Stomach (tissue), 9 donors: ENCODE results near the gene WDR37. TPM values are rescaled to one million over a fixed set of nuclear protein-coding genes. Genes with fewer than 3 reads are reported as not detected.

Source experiments
- DNase-seq, 2 donors: peaks; one replicate each; pipeline versions ENCODE4 v3.0.0 to v3.0.0-alpha.2; 2013 to 2019
- H3K27ac ChIP-seq, 5 donors: fragments of 200-600 bp in 4 of 5; sonication (generic) in 4 of 5; one replicate each; pipeline ENCODE4 v1.5.1; 2013 to 2019; ENCODE audit warnings: mild to moderate bottlenecking in 1 of 5, moderate library complexity in 1 of 5
- H3K27me3 ChIP-seq, 3 donors: fragments of 200-600 bp; sonication (generic); one replicate each; pipeline ENCODE4 v1.5.1; 2017 to 2019; ENCODE audit warnings: mixed run types in 1 of 3
- H3K36me3 ChIP-seq, 4 donors: fragments of 200-600 bp; sonication (generic); 1 replicate in 3 of 4; 2 replicates in 1 of 4; pipeline ENCODE4 v1.5.1; 2016 to 2019
- H3K4me1 ChIP-seq, 4 donors: fragments of 200-600 bp; sonication (generic); one replicate each; pipeline ENCODE4 v1.5.1; 2016 to 2019
- H3K4me3 ChIP-seq, 4 donors: fragments of 200-600 bp; sonication (generic) in 3 of 4; one replicate each; pipeline ENCODE4 v1.5.1; 2016 to 2019; ENCODE audit warnings: mild to moderate bottlenecking in 1 of 4
- H3K9me3 ChIP-seq, 4 donors: fragments of 200-600 bp; sonication (generic); one replicate each; pipeline ENCODE4 v1.5.1; 2016 to 2019
- EP300 ChIP-seq: sonication (generic); formaldehyde crosslinking; IDR thresholded peaks from one replicate; pipeline ENCODE4 v1.6.1; 2017; ENCODE audit warnings: antibody characterized with exemption
- POLR2A ChIP-seq, 4 donors: fragments of 450-650 bp; IDR thresholded peaks; one replicate each; pipeline ENCODE4 v1.6.1; 2016; ENCODE audit warnings: antibody characterized with exemption in 4 of 4, control low read depth in 2 of 4, mild to moderate bottlenecking in 1 of 4, moderate library complexity in 1 of 4
- POLR2AphosphoS5 ChIP-seq, 3 donors: sonication (generic); formaldehyde crosslinking; IDR thresholded peaks; one replicate each; pipeline ENCODE4 v1.6.1; 2016; ENCODE audit warnings: antibody characterized with exemption in 3 of 3
- WGBS, 5 donors: extraction: QIAGEN DNeasy Blood & Tissue Kit in 3 of 5; methylation state at CpG; one replicate each; pipeline versions ENCODE4 v1.1.5 to v1.1.7; 2013 to 2018; 5-methylcytosine and 5-hydroxymethylcytosine counted together
- intact Hi-C: fragments of 100-400 bp; cut with DNase I; formaldehyde crosslinking; loops from one replicate; pipeline ENCODE4 v1.15.1; 2023; ENCODE audit warnings: low total_unique reads
- polyA plus RNA-seq, 3 donors: library from polyadenylated mRNA; stranded (reverse); fragments of 200-250 nt; gene quantifications; one replicate each; pipeline ENCODE4 v1.2.3, GENCODE V29; 2013
- total RNA-seq, 5 donors: library from RNA; depleted of rRNA; stranded (reverse); fragments of >200 nt; gene quantifications; one replicate each; pipeline versions ENCODE4 v1.1.0 to v1.2.3, GENCODE V29; 2014 to 2016
- TF ChIP-seq, protein P1 (sequence below), 7 experiments: fragments of 450-650 bp in 4 of 7; fragments of 200-600 bp in 3 of 7; sonication (generic) in 3 of 7; IDR thresholded peaks; one replicate each; pipeline ENCODE4 v1.5.1; 2016 to 2019; ENCODE audit warnings: antibody characterized with exemption in 7 of 7, control low read depth in 2 of 7, mild to moderate bottlenecking in 1 of 7
- donor health status: healthy with polysubstance abuse.
- donor health status: Bipolar disorder and iron deficiency.
- donor health status: healthy.

Gene WDR37
- total and polyA plus RNA-seq, 8 donors, result 5.3 to 165 (median 12.6) TPM

DNA sequence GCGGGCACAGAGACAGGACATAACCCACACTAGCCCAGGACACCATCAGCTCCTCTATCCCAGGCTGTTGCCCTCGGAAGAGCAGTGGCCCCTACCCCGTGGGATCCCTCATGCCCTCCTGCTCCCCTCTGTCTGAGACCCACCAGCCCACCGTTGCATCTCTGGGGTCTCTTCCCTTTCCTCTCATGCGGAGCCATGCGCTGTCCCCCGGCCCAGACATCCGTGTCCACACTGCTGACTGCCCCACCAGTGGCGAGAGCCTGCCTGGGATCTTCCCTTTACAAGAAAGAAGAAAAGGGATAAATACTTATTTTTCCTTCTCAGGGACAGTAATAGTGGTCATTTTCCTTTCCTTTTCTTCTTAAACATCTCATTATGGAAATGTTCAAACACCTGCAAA is 115.4 kb downstream of the WDR37 start:
- no peak for TF ChIP-seq EP300
- TF ChIP-seq POLR2AphosphoS5 (IDR thresholded peaks at IDR 0.05), result no peak
- TF ChIP-seq, protein P1, sequence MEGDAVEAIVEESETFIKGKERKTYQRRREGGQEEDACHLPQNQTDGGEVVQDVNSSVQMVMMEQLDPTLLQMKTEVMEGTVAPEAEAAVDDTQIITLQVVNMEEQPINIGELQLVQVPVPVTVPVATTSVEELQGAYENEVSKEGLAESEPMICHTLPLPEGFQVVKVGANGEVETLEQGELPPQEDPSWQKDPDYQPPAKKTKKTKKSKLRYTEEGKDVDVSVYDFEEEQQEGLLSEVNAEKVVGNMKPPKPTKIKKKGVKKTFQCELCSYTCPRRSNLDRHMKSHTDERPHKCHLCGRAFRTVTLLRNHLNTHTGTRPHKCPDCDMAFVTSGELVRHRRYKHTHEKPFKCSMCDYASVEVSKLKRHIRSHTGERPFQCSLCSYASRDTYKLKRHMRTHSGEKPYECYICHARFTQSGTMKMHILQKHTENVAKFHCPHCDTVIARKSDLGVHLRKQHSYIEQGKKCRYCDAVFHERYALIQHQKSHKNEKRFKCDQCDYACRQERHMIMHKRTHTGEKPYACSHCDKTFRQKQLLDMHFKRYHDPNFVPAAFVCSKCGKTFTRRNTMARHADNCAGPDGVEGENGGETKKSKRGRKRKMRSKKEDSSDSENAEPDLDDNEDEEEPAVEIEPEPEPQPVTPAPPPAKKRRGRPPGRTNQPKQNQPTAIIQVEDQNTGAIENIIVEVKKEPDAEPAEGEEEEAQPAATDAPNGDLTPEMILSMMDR (IDR thresholded peaks at IDR 0.05), result no peak
- no peak for TF ChIP-seq POLR2A (IDR thresholded peaks at IDR 0.05)
- Histone ChIP-seq H3K4me1 (no peaks in the 10 kb centered on the region), H3K36me3 (no peaks in the 10 kb centered on the region), H3K4me3 (no peak overlapping the region), H3K27ac (no peak overlapping the region), H3K9me3 (no peaks in the 10 kb centered on the region), H3K27me3 (peaks cover 0 to 23% (median 0%) of the 10 kb centered on the region in 3 donors)
- WGBS, 5 donors, result 82 to 92% (median 89%) methylated on average over 9 of the region's 9 CpGs
- intact Hi-C loops, result no loop called here
- DNase-seq, result no peak

DNA sequence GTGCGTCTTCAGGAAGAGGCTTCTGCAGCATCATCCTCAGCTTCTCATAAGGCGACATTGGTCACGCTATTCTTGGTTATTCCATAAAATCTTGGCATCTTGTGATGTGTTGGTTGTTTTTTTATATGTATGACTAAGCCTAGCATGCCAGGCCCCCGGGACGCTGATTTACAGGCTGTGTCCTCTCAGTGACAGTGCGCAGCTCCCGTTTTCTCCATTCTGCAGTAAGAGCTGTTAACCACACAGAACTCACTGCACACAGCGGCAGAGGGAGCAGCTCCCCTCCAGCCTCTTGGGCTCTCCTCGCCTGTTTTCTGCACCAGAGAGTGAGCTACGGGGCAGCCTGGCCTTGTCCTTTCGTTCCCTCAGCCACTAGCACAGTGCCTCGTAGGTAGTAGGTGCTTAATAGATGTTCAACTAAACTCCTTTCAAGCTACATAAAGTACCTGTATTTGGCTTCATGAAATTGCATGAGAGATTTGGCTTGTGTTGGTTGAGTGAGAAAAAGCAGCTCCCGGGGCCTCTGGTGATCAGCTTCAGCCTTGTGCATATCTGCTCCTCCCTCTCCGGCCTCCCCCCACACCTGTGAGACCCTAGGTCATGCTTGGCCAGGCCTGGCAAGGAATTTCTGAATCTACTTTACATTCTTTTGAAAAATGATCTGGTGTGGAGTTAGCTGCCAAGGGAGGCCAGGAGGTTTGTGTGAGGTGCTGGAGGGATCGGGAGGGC is 116.2 kb downstream of the WDR37 start:
- Histone ChIP-seq H3K27me3 (peaks cover 0 to 19% (median 0%) of the 10 kb centered on the region in 3 donors), H3K27ac (no peak overlapping the region), H3K9me3 (no peaks in the 10 kb centered on the region), H3K36me3 (no peaks in the 10 kb centered on the region), H3K4me3 (no peak overlapping the region), H3K4me1 (no peaks in the 10 kb centered on the region)
- 83 to 87% (median 83%) methylated on average over 14 to 15 of the region's 15 CpGs for WGBS, 5 donors
- TF ChIP-seq EP300 (no peak), POLR2AphosphoS5 (IDR thresholded peaks at IDR 0.05) (no peak), POLR2A (IDR thresholded peaks at IDR 0.05) (no peak)
- TF ChIP-seq, protein P1 (IDR thresholded peaks at IDR 0.05), result no peak
- DNase-seq, result no peak
- intact Hi-C loops, result no loop called here

DNA sequence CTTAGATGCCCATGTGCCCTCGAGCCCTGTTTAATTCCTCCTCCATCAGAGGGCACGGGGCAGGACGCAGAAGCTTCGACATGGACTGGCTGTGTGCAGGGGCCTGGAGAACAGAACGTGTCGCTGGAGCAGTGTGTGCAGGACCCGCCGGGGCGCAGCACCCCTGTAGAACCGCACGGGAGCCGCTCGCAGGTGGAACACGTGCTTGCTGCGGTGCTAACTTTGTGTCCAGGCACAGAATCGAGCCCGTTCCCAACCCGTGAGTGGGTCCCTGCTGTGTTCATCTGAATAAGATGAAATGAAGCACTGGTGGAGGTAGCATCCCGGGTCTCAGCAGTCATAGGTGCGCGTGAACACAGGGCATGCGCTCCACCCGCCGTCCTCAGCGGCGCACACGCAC is 116.9 kb downstream of the WDR37 start:
- WGBS, 5 donors, result 85 to 89% (median 88%) methylated on average over 21 to 27 of the region's 27 CpGs
- no peak for DNase-seq
- Histone ChIP-seq H3K27me3 (peaks cover 0 to 19% (median 0%) of the 10 kb centered on the region in 3 donors), H3K9me3 (no peaks in the 10 kb centered on the region), H3K4me3 (no peak overlapping the region), H3K4me1 (no peaks in the 10 kb centered on the region), H3K27ac (no peak overlapping the region), H3K36me3 (no peaks in the 10 kb centered on the region)
- TF ChIP-seq EP300 (no peak), POLR2A (IDR thresholded peaks at IDR 0.05) (no peak), POLR2AphosphoS5 (IDR thresholded peaks at IDR 0.05) (no peak)
- TF ChIP-seq, protein P1 (IDR thresholded peaks at IDR 0.05), result no peak
- intact Hi-C loops, result no loop called here

DNA sequence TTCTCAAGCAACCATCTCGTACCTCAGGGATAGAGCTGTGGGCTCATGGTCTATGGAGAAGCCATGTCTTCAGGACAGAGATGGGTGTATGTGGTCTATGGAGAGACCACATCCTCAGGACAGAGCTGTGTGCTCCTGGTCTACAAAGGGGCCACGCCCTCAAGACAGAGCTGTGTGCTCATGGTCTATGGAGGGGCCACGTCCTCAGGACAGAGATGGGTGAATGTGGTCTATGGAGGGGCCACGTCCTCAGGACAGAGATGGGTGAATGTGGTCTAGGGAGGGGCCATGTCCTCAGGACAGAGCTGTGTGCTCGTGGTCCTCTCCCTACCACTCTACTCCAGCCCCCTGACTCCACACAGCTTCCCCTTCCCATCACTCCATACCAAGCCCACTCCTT is 117.8 kb downstream of the WDR37 start:
- Histone ChIP-seq H3K4me1 (no peaks in the 10 kb centered on the region), H3K27me3 (peaks cover 0 to 12% (median 0%) of the 10 kb centered on the region in 3 donors), H3K36me3 (no peaks in the 10 kb centered on the region), H3K27ac (no peak overlapping the region), H3K9me3 (no peaks in the 10 kb centered on the region), H3K4me3 (no peak overlapping the region)
- intact Hi-C loops, result no loop called here
- DNase-seq, result no peak
- 60 to 91% (median 79%) methylated on average over 5 of the region's 5 CpGs for WGBS, 5 donors
- TF ChIP-seq, protein P1 (IDR thresholded peaks at IDR 0.05), result no peak
- TF ChIP-seq EP300 (no peak), POLR2AphosphoS5 (IDR thresholded peaks at IDR 0.05) (no peak)
